KMS-11 (cell line): Measurements from ENCODE around the gene FYCO1.

ENCODE experiments used
- H2AFZ ChIP-seq: fragments of 200-600 bp; sonication (generic); 2 replicates; pipeline ENCODE4 v1.6.1; 2016; ENCODE audit warnings: antibody characterized with exemption, mixed run types, low read depth
- H3K27ac ChIP-seq: fragments of 200-600 bp; sonication (generic); 2 replicates; pipeline ENCODE4 v1.6.1; 2016; ENCODE audit warnings: mild to moderate bottlenecking, mixed run types
- H3K27me3 ChIP-seq: fragments of 200-600 bp; sonication (generic); 2 replicates; pipeline ENCODE4 v1.6.1; 2017; ENCODE audit warnings: mild to moderate bottlenecking, low read depth, mixed run types, moderate library complexity; ENCODE audit not compliant: insufficient read depth
- H3K36me3 ChIP-seq: fragments of 200-600 bp; sonication (generic); 2 replicates; pipeline ENCODE4 v1.6.1; 2017; ENCODE audit warnings: mild to moderate bottlenecking, mixed run types; ENCODE audit not compliant: insufficient read depth
- H3K4me1 ChIP-seq: fragments of 200-600 bp; sonication (generic); 2 replicates; pipeline ENCODE4 v1.6.1; 2016; ENCODE audit warnings: mild to moderate bottlenecking, low read depth, mixed run types; ENCODE audit not compliant: poor library complexity, severe bottlenecking
- H3K4me2 ChIP-seq: fragments of 200-600 bp; sonication (generic); 2 replicates; pipeline ENCODE4 v1.7.0; 2016; ENCODE audit warnings: mild to moderate bottlenecking, mixed run types
- H3K4me3 ChIP-seq: fragments of 200-600 bp; sonication (generic); IDR thresholded peaks from 2 replicates; pipeline ENCODE4 v1.6.1; 2017; ENCODE audit warnings: low read depth, low read length, mixed read lengths; ENCODE audit not compliant: insufficient read depth
- H3K79me2 ChIP-seq: fragments of 200-600 bp; sonication (generic); 2 replicates; pipeline ENCODE4 v1.6.1; 2016; ENCODE audit warnings: low read depth, mixed run types; ENCODE audit not compliant: insufficient read depth
- H3K9ac ChIP-seq: fragments of 200-600 bp; sonication (generic); 2 replicates; pipeline ENCODE4 v1.6.1; 2016; ENCODE audit warnings: mild to moderate bottlenecking, mixed run types
- H4K20me1 ChIP-seq: fragments of 200-600 bp; sonication (generic); 2 replicates; pipeline ENCODE4 v1.6.1; 2016; ENCODE audit warnings: mild to moderate bottlenecking, mixed run types; ENCODE audit not compliant: insufficient read depth
- TF ChIP-seq, protein P1 (sequence below): fragments of 200-600 bp; sonication (generic); conservative IDR thresholded peaks from 2 replicates; pipeline ENCODE4 v1.6.1; 2017; ENCODE audit warnings: low read depth, mild to moderate bottlenecking, antibody characterized with exemption, low read length, moderate library complexity, mixed read lengths

FYCO1 gene

DNA sequence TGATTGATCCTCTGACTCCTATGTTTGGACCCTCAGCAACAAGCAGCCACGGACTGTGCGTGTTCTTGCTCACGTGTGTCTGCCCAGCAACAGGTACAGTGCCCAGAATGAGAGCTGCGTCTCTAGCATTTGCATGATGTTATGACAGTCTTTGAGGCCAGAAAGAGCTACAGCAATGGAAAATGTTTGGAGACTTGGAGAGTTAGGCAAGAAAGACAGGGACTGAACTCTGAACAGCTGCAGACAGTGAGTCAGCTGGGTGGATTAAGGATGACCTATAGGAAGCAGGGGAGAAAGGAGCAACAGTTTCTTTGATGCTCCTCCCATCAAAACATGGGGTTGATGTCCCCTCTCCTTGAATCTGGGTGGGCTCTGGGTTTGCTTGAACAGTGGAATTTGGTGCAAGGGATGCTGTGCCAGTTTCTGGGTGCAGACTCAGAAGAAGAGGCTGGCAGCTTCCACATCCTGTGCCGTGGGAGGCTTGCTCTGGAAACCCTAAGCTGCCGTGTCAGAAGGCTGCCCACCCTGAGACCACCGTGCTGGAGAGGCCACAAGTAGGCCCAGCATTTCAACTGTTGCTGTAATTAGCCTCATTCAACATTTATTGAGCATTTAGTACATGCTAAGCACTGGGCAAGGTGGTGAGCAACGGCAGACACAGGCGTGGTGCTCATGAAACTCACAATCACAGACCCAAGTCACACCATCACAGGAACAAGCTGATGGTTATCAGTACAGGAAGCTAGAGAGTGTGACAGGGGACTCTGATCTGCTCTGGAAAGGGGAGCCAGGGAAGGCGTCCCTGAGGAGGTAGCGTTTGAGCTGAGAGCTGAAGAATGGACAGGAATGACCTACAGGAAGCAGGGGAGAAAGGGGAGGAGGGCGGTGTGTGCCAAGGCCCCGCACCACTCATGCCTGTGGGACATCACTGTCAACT is 87.6 kb downstream of the FYCO1 start:
- no peaks in the 10 kb centered on the region for H3K27me3 ChIP-seq
- no peak overlapping the region for H3K4me3 ChIP-seq
- H3K9ac ChIP-seq: no peak overlapping the region
- H2AFZ ChIP-seq: no peak overlapping the region
- H3K4me1 ChIP-seq: no peaks in the 10 kb centered on the region
- TF ChIP-seq, protein P1, sequence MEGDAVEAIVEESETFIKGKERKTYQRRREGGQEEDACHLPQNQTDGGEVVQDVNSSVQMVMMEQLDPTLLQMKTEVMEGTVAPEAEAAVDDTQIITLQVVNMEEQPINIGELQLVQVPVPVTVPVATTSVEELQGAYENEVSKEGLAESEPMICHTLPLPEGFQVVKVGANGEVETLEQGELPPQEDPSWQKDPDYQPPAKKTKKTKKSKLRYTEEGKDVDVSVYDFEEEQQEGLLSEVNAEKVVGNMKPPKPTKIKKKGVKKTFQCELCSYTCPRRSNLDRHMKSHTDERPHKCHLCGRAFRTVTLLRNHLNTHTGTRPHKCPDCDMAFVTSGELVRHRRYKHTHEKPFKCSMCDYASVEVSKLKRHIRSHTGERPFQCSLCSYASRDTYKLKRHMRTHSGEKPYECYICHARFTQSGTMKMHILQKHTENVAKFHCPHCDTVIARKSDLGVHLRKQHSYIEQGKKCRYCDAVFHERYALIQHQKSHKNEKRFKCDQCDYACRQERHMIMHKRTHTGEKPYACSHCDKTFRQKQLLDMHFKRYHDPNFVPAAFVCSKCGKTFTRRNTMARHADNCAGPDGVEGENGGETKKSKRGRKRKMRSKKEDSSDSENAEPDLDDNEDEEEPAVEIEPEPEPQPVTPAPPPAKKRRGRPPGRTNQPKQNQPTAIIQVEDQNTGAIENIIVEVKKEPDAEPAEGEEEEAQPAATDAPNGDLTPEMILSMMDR: no peak
- no peak overlapping the region for H3K4me2 ChIP-seq
- H4K20me1 ChIP-seq: no peaks in the 10 kb centered on the region
- no peaks in the 10 kb centered on the region for H3K36me3 ChIP-seq
- H3K27ac ChIP-seq: no peak overlapping the region
- H3K79me2 ChIP-seq: no peaks in the 10 kb centered on the region

DNA sequence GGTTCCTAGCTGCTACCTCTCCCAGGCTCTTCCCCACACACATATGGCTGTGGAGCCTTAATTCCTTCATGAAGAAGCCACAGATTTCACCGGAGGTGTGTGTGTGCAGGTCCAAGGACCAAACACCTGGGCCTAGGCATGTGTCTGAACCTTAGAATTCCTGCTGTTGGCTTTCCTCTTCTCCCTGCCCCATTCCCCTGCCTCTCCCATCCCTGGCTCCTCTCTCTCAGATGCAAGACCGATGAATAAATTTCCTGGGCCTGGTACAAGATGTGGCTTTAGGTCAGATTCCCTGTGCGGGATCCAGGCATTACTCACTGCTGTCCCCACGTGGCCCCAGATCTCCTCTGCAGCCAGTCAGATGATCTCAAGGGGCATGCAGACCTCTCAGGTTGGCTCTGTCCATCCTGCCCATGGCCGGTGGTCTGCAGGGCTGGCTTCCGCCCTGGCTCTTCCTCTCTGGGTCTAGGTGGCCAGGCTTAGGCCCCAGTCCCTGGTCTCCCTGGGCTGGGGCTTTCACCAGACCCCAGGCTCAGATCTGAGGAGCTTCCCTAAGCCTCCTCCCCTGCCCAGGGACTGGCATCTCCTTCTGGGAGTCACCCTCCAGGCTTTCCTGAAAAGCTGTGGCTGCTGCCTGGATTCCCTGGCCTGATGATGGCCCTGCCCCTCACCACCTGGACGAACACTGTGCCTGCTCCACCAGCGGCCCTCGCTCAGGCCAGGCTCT is 88.8 kb downstream of the FYCO1 start:
- Histone ChIP-seq H3K4me1 (no peaks in the 10 kb centered on the region), H4K20me1 (no peaks in the 10 kb centered on the region), H3K79me2 (no peaks in the 10 kb centered on the region), H3K27me3 (no peaks in the 10 kb centered on the region), H3K4me2 (no peak overlapping the region), H3K36me3 (no peaks in the 10 kb centered on the region), H3K9ac (no peak overlapping the region), H3K4me3 (no peak overlapping the region), H2AFZ (no peak overlapping the region), H3K27ac (no peak overlapping the region)
- TF ChIP-seq, protein P1: no peak

DNA sequence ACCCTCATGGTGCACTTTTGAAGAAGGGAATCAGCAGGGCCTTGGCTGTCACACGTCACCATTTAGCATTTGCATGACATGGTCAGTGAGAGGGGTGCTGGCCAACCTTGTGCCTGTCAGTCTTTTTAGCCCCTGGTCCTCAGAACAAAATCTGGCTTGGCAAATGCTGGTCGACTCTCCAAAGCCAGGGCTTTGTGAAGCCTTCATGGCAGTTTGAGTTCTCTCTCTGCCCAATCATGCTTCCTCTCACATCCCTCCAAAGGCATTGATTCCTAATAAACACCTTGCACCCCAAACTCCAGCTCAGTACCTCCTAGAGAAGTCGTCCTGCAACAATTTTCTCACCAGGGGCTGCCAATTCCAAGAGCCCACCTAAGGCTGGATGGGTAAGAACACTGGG is 89.9 kb downstream of the FYCO1 start:
- H3K27ac ChIP-seq: no peak overlapping the region
- H3K79me2 ChIP-seq: no peaks in the 10 kb centered on the region
- H4K20me1 ChIP-seq: no peaks in the 10 kb centered on the region
- H3K4me3 ChIP-seq: no peak overlapping the region
- H3K4me1 ChIP-seq: no peaks in the 10 kb centered on the region
- H3K27me3 ChIP-seq: no peaks in the 10 kb centered on the region
- no peak overlapping the region for H3K9ac ChIP-seq
- no peak overlapping the region for H3K4me2 ChIP-seq
- H2AFZ ChIP-seq: no peak overlapping the region
- no peaks in the 10 kb centered on the region for H3K36me3 ChIP-seq
- TF ChIP-seq, protein P1: no peak

DNA sequence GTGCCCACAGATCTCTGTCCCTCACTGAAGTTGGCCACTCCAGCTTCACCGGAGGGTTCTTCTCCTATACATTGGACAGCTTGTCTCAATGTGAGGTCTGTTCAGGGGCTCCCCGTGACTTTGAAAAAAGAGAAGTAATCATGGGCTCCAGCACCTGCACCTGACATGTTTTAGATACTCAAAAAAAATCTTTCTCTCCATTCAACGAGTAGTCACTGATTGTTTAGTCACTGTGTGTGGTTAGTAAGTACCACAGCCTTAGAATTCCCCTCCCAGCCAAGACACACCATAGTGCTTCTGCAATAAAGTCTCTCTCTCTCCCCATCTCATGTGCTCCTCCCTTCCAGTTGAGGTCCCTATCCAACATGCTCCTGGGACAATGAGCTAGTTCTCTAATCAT is 90.7 kb downstream of the FYCO1 start:
- H2AFZ ChIP-seq: no peak overlapping the region
- no peaks in the 10 kb centered on the region for H3K27me3 ChIP-seq
- no peak overlapping the region for H3K4me2 ChIP-seq
- no peaks in the 10 kb centered on the region for H3K79me2 ChIP-seq
- no peaks in the 10 kb centered on the region for H3K36me3 ChIP-seq
- H3K27ac ChIP-seq: no peak overlapping the region
- TF ChIP-seq, protein P1: no peak
- H3K4me1 ChIP-seq: no peaks in the 10 kb centered on the region
- H4K20me1 ChIP-seq: no peaks in the 10 kb centered on the region
- no peak overlapping the region for H3K4me3 ChIP-seq
- H3K9ac ChIP-seq: no peak overlapping the region
